ENCODE data around the gene ZNF783. TPM values are rescaled to one million over a fixed set of nuclear protein-coding genes. Genes with fewer than 3 reads are reported as not detected.

The ZNF783 gene
- total and polyA plus RNA-seq, 2 of the 8 experiments (the other 6 are each of a cell fraction or from before 2014, with no cell fraction given): 7.3 to 8.2 TPM

DNA sequence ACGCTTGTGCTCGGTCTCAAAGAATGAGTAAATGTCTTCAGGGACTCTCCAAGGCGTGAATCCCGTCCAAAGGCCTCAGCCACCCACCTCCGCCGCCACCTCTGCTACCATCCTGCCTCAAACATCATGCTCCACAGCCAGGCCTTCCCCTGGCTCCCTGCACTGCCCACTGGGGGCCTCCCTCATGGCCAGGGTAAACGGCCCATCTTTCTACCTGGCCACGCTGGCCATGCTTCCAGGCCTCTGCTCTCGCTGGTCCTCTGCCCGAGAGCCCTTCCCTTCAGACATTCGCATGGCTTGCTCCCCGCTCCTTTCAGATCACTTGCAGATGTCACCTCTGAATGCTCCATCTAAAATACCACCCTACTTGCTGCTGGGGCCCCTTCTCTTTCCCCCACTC is 40.2 kb downstream of the ZNF783 start:
- Histone ChIP-seq H2AK5ac (ENCODE audit: low read depth, low read length) (no peak overlapping the region), H3K18ac (ENCODE audit: extremely low read depth, low read length) (no peak overlapping the region), H2BK12ac (ENCODE audit: low read depth, low read length) (no peak overlapping the region), H3K4me2 (ENCODE audit: insufficient read depth in 1 of 2, low read depth in 2 of 2, low read length in 2 of 2) (no peak overlapping the region), H4K91ac (replicated peaks; ENCODE audit: insufficient read length, low read length) (no peak overlapping the region), H3K36me3 (ENCODE audit: control insufficient read depth in 2 of 4, insufficient read depth in 4 of 4, low read length in 3 of 4) (no peaks in the 10 kb centered on the region), H3K4ac (replicated peaks; ENCODE audit: insufficient read length, low read depth, low read length) (no peak overlapping the region), H3K9me3 (ENCODE audit: insufficient read depth in 2 of 2, low read depth in 1 of 2, low read length in 1 of 2) (peaks cover 0 to 6% of the 10 kb centered on the region in 2 experiments; a peak in 1 of 4 replicates), H3K56ac (replicated peaks; ENCODE audit: insufficient read length, low read depth, low read length) (no peak overlapping the region), H3K4me3 (ENCODE audit: extremely low read depth in 1 of 4, insufficient read depth in 2 of 4, low read depth in 3 of 4, low read length in 4 of 4) (no peak overlapping the region), H3K23me2 (ENCODE audit: low read depth, low read length) (no peaks in the 10 kb centered on the region), H3K9ac (replicated peaks in 1 of 4; ENCODE audit: extremely low read depth in 1 of 4, low read depth in 3 of 4, low read length in 3 of 4) (no peak overlapping the region), H3K23ac (ENCODE audit: insufficient read length) (no peak overlapping the region), H3K4me1 (replicated peaks in 1 of 4; ENCODE audit: control insufficient read depth in 3 of 4, insufficient read depth in 4 of 4, low read length in 3 of 4) (0 out of 7 replicates have a peak, but pooled peaks cover 0 to 4% (median 0%) of the 10 kb centered on the region in 4 experiments), H3K27ac (ENCODE audit: low read depth, low read length) (no peak overlapping the region), H2BK15ac (ENCODE audit: low read length) (no peak overlapping the region), H4K8ac (ENCODE audit: extremely low read depth, insufficient read depth, low read length) (no peak overlapping the region), H2BK5ac (ENCODE audit: low read depth, low read length) (no peak overlapping the region), H4K20me1 (replicated peaks in 1 of 2; ENCODE audit: control insufficient read depth in 1 of 2, insufficient read depth in 2 of 2, low read length in 2 of 2) (no peaks in the 10 kb centered on the region), H3K14ac (ENCODE audit: insufficient read length) (no peak overlapping the region), H4K5ac (ENCODE audit: insufficient read length, low read depth, low read length) (no peak overlapping the region), H2BK120ac (replicated peaks; ENCODE audit: low read depth, low read length) (no peak overlapping the region), H3K79me1 (ENCODE audit: low read depth, low read length) (no peaks in the 10 kb centered on the region), H3K79me2 (ENCODE audit: control insufficient read depth in 1 of 2, insufficient read depth in 2 of 2, low read length in 2 of 2) (no peaks in the 10 kb centered on the region), H2BK20ac (ENCODE audit: low read length) (no peak overlapping the region), H3K27me3 (replicated peaks in 1 of 4; ENCODE audit: control insufficient read depth in 3 of 4, extremely low read depth in 1 of 4, insufficient read depth in 3 of 4, low read length in 3 of 4) (no peaks in the 10 kb centered on the region), H2AFZ (ENCODE audit: low read length) (no peak overlapping the region)
- 95% methylated on average over 12 of the region's 12 CpGs; no CpG with 5 or more reads in 1 of the 2 experiments for WGBS, 2 experiments (ENCODE audit: extremely low coverage in 1 of 2, insufficient coverage in 1 of 2, insufficient read length in 1 of 2, insufficient replicate concordance in 2 of 2, low coverage in 1 of 2, low lambda C conversion rate in 2 of 2, missing lambda C conversion rate in 1 of 2)
- FAIRE-seq (no peak), DNase-seq (ENCODE audit: low read depth in 1 of 2, low spot score in 2 of 2) (no peak)
- POLR2A ChIA-PET (ENCODE audit: partially characterized antibody): no interaction called here
- CTCF ChIA-PET (ENCODE audit: partially characterized antibody): interaction anchor here (1.1 to 1.7 kb wide), 2 partner anchors 16 to 159 kb away, joined by 3 read pairs; partner anchors contain the start of gene ZNF777
- TF ChIP-seq CHD2 (IDR thresholded peaks at IDR 0.05; ENCODE audit: low read length) (no peak), SUZ12 (IDR thresholded peaks at IDR 0.05; ENCODE audit: low read length) (no peak), PHF8 (conservative IDR thresholded peaks at IDR 0.05; ENCODE audit: low read depth, low read length) (no peak), CBX5 (IDR thresholded peaks at IDR 0.05; ENCODE audit: low read depth, low read length) (no peak), SIRT6 (IDR thresholded peaks at IDR 0.05; ENCODE audit: low read length) (no peak), RXRA (IDR thresholded peaks at IDR 0.05; ENCODE audit: insufficient read depth, low read depth, low read length) (no peak), GABPA (IDR thresholded peaks at IDR 0.05; ENCODE audit: borderline replicate concordance, insufficient read depth, low read length) (no peak), RNF2 (IDR thresholded peaks at IDR 0.05; ENCODE audit: borderline replicate concordance, low read depth, low read length, missing control alignments, poor library complexity, severe bottlenecking) (no peak), RFX5 (IDR thresholded peaks at IDR 0.05; ENCODE audit: borderline replicate concordance, low read depth, low read length) (no peak), RBBP5 (IDR thresholded peaks at IDR 0.05; ENCODE audit: borderline replicate concordance, low read depth, low read length) (no peak), TEAD4 (IDR thresholded peaks at IDR 0.05; ENCODE audit: low read depth, low read length) (no peak), RAD21 (IDR thresholded peaks at IDR 0.05 in 1 of 2, conservative IDR thresholded peaks at IDR 0.05 in 1 of 2; ENCODE audit: low read depth in 2 of 2, low read length in 2 of 2) (no peak), GTF2F1 (IDR thresholded peaks at IDR 0.05; ENCODE audit: borderline replicate concordance, low read depth, low read length) (no peak)
- TF ChIP-seq, protein P1, sequence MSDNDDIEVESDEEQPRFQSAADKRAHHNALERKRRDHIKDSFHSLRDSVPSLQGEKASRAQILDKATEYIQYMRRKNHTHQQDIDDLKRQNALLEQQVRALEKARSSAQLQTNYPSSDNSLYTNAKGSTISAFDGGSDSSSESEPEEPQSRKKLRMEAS (IDR thresholded peaks at IDR 0.05): no peak

All from H1 (cell line).